ENCODE measurements around the gene CACNB4. TPM values are rescaled to one million over a fixed set of nuclear protein-coding genes. Genes with fewer than 3 reads are reported as not detected.

CACNB4 gene
- total and polyA plus RNA-seq, 10 of the 15 experiments (the other 5 are each of a cell fraction or from before 2014, with no cell fraction given), result 2.0 to 21.6 (median 9.3) TPM

GRCh38 chr2:151816843-151817242 is 282.0 kb downstream of the CACNB4 start:
- no TSS peak for BruUV-seq (replicated peaks)
- no peak overlapping the region for H2AFZ ChIP-seq (ENCODE audit: control insufficient read depth, low read depth, low read length)

More at GRCh38 chr2:151816843-151817242, 282.0 kb downstream of the CACNB4 start:
- Histone ChIP-seq H3K9me3 (replicated peaks; ENCODE audit: control insufficient read depth, insufficient read depth, low read length) (no peaks in the 10 kb centered on the region; the same call in 1 of the 3 replicates), H3K27ac (ENCODE audit: control insufficient read depth, insufficient read depth) (no peak overlapping the region), H3K9ac (ENCODE audit: control insufficient read depth, insufficient read depth, low read length) (no peak overlapping the region), H3K4me1 (ENCODE audit: control insufficient read depth, insufficient read depth, low read length) (no peaks in the 10 kb centered on the region), H4K20me1 (ENCODE audit: control insufficient read depth, insufficient read depth) (no peaks in the 10 kb centered on the region), H3K36me3 (ENCODE audit: control insufficient read depth in 2 of 2, insufficient read depth in 2 of 2, low read length in 1 of 2) (peaks cover 0 to 31% of the 10 kb centered on the region in 2 experiments), H3K79me2 (ENCODE audit: control insufficient read depth, insufficient read depth, low read length) (peaks cover 43% of the 10 kb centered on the region), H3K4me2 (ENCODE audit: control insufficient read depth, insufficient read depth) (no peak overlapping the region), H3K27me3 (replicated peaks in 1 of 2; ENCODE audit: control insufficient read depth in 2 of 2, insufficient read depth in 2 of 2, low read length in 1 of 2) (no peaks in the 10 kb centered on the region), H3K4me3 (no peak overlapping the region)
- ChIA-PET RAD21 (ENCODE audit: unreplicated experiment) (interaction anchor here (1.3 kb wide), 1 partner anchor 23 kb away, joined by 4 read pairs; no protein-coding TSS in a partner anchor), CTCF (interaction anchor here (0.9 to 1.2 kb wide), 3 partner anchors 10 to 55 kb away, joined by 3 to 6 read pairs (median 3); no protein-coding TSS in a partner anchor), SMC1A (ENCODE audit: uncharacterized antibody, unreplicated experiment) (interaction anchor here (0.7 to 1.3 kb wide), 3 partner anchors 10 to 337 kb away, joined by 3 read pairs; no protein-coding TSS in a partner anchor), POLR2A (no interaction called here)
- 98% methylated on average over 2 of the region's 2 CpGs for WGBS (ENCODE audit: insufficient coverage, insufficient replicate concordance, low lambda C conversion rate, missing lambda C conversion rate)
- in situ Hi-C loops (cut with MboI) (no loop called here), intact Hi-C loops (cut with micrococcal nuclease; ENCODE audit: unreplicated experiment) (no loop called here)
- DNase-seq (ENCODE audit: low read depth, low spot score) (no peak), ATAC-seq (no peak), FAIRE-seq (no peak)
- TF ChIP-seq CREM (IDR thresholded peaks at IDR 0.05; ENCODE audit: low read depth) (no peak), ZBTB4 (CRISPR knock-in tag; IDR thresholded peaks at IDR 0.05) (no peak), RELB (IDR thresholded peaks at IDR 0.05; ENCODE audit: low read depth) (no peak), ATF7 (IDR thresholded peaks at IDR 0.05; ENCODE audit: low read depth) (no peak)
